Mesenteric fat pad (tissue), 1 donor: ENCODE results near the gene PLXNA2. TPM values are rescaled to one million over a fixed set of nuclear protein-coding genes. Genes with fewer than 3 reads are reported as not detected.

ENCODE experiments used
- DNase-seq: peaks from one replicate; pipeline ENCODE4 v3.0.0-alpha.2; 2020; ENCODE audit warnings: low spot score
- total RNA-seq: library from RNA; stranded (reverse); fragmentation: NEBNext Ultra II Directional; extraction: Animal tissue kit (Norgen Biotek cat#: 25700); gene quantifications from one replicate; pipeline ENCODE4 v1.2.1, GENCODE V29; 2021
- donor health status: DM: yes; HTN: yes; CAD: no.

Gene PLXNA2
- total RNA-seq, 1 donor from 2014 or later: 49.0 TPM

- DNase-seq: no peak
Measured at GRCh38 chr1:207978441-207978840, 265.7 kb downstream of the PLXNA2 start.

DNA sequence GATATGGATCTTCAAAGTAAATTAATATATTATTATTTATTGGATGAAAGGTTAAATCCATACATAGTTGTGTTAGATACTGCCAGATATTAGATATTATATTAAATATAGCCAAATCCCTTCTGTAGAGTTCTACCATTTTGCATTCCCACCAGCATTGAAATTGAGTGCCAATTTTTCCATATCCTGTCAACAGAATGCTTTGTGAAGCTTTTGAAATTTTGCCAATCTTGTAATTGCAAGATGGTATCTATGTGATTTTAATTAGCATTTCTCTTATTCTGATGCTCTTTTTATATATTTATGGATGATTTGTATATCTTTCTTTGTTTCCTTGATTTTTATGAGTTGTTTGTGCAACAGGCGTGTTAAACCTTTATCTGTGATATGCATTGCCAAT is 266.3 kb downstream of the PLXNA2 start:
- no peak for DNase-seq

GRCh38 chr1:207973898-207974568 is 270.2 kb downstream of the PLXNA2 start:
- DNase-seq: no peak

GRCh38 chr1:207972337-207972736 is 271.8 kb downstream of the PLXNA2 start:
- DNase-seq: no peak
